Ovary (tissue), 3 donors: ENCODE data around the gene KLHL4.

Source experiments
- CTCF ChIP-seq, 3 donors: fragments of 450-650 bp in 2 of 3; fragments of 200-600 bp in 1 of 3; IDR thresholded peaks; one replicate each; pipeline versions ENCODE4 v1.5.1 to v1.8.0; 2016 to 2022; ENCODE audit warnings: antibody characterized with exemption in 3 of 3, mild to moderate bottlenecking in 1 of 3
- EP300 ChIP-seq: sonication (generic); formaldehyde crosslinking; IDR thresholded peaks from one replicate; pipeline ENCODE4 v1.6.1; 2017; ENCODE audit warnings: antibody characterized with exemption
- POLR2A ChIP-seq: fragments of 450-650 bp; IDR thresholded peaks from one replicate; pipeline ENCODE4 v1.6.1; 2017; ENCODE audit warnings: antibody characterized with exemption, mild to moderate bottlenecking, moderate library complexity
- donor health status: DM: no; HTN: no; CAD: no.

GRCh38 chrX:87572901-87573300, 55.3 kb downstream of the KLHL4 start:
- no peak for TF ChIP-seq POLR2A
- TF ChIP-seq CTCF (IDR thresholded peaks at IDR 0.05), result no peak
- no peak for TF ChIP-seq EP300
